T-helper 9 cell (primary cell): Measurements from ENCODE around the gene TUBG2.

ENCODE experiments used
- DNase-seq: peaks from one replicate; pipeline ENCODE4 v3.0.0-alpha.2; 2020

The TUBG2 gene

DNA sequence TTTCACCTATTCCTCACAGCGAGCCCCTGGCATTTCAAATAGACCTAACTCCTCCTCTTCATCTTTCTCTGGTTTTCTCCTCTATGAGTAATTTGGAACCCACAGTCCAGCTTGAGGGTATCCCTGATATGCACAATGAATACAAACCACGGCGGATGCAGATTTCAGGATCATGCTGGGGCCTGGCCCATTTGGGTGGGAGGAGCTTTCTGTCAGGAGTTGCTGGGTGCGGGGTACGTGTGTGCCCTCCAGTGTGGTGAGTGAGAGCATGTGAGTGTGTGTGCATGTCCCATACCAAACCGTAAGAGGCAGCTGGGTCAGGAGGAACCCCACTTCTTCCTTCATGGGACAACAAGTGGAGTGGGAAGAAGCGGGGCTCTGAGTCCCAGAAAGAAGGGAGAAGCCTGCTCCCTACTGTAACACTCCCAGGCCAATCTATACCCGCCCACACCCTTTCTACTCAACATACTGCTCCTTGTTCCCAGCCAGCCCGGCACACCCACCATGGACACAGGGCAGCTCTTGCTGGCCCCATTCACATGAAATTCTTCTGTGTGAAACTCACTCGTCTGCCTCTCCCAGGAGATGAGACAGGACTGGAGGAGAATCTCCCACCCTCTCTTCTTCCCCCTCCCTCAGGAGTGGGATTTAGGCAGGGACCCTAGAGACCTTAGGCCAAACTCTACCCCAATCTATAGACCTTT is 41.7 kb downstream of the TUBG2 start:
- DNase-seq: no peak

DNA sequence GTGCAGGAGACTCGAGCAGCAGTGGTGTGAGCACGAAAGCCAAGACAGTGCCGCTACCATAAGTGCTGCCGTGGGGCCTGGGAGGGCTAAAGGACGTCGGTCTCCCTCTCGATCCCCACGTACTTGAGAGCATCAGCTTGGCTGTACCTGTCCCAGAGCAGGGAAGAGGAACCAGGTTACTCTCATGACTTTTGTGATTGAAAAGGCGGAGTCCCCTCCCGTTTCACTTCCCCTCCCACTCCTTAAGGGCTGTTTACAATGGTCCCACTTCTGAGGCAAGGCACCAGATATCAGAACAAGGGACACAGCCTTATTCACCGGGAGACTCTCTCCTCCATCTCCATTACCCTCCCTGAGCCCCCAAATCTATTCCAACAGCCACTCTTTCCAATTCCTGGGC is 43.4 kb downstream of the TUBG2 start:
- DNase-seq: no peak

DNA sequence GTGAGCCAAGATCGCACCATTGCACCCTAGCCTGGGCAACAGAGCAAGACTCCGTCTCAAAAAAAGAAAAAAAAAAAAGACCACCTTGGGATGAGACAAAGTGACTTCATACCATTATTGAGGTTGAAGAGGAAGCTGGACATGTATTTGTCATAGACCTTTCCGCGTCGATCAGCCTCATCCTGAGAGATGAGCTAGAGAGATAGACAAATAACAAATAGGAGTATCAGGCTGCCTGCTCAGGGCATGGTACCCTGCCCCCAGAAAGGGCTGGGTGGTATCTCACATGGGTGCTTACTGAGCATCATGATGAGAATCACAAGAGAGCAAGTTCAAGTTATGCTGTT is 45.4 kb downstream of the TUBG2 start:
- no peak for DNase-seq

DNA sequence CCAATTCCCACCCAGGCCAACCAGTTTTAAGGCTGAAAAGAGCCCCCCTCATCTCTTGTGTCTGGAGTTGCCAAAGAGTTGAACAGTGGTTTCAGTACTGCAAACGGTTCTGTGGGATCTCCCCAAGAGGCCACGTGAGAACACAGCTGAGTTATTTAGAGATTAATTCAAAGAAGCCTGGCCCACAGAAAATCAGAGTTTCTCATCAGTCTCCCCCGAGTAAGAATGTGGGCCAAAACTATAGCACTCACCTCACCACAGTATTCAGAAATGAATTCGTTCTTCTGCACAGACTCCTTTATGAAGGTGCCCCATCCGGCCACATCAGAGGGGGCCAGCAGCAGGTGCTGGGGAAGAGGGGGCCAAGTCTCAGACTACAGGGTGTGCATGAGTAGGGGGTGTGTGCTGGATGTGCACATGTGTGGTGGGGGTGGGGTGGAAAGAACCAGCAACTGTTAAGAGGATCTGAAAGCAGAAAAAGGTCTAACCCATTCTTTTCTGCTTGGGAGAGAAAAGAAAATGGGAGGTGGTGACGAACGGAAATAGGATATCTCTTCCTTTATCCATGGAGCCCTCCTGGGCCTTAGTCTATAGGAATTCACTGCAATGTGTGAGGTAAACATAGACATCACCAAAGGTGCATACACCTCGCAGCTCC is 45.9 kb downstream of the TUBG2 start:
- no peak for DNase-seq

DNA sequence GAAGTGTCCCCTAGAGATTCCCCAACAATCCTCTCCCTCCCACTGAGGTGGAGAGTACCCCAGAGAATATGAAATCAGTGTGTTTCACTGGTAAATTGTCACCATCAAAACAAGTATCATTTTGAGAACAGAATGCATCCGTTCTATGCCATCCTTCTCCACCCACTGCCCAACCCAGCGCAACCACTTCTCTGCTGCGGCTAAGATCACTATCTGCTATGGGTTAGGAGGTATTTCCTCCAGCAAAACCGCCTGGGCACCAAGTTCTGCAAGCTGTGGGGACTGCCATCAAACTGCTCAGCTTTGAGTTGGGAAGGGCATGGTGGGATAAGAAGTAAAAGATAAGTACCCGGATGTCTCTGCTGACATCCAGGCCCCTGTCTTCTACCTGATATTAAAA is 47.6 kb downstream of the TUBG2 start:
- DNase-seq: peak; percentile 30

DNA sequence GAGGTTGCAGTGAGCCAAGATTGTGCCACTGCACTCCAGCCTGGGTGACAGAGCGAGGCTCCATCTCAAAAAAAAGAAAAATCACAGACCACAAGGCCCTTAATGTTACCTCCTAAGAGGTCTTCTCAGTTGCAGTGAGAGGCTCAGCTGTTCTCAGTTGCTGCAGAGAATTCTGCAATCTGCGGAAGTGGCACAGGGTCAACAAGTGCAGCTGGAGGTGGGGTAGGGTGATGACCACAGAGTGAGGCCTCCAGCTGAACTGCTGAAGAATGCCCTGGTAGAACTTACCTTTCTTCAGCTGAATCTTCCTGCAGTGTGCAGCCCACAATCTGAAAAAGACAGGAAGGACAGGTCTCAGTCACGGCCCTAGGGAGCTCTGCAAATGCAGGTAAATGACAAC is 49.5 kb downstream of the TUBG2 start:
- DNase-seq: no peak

DNA sequence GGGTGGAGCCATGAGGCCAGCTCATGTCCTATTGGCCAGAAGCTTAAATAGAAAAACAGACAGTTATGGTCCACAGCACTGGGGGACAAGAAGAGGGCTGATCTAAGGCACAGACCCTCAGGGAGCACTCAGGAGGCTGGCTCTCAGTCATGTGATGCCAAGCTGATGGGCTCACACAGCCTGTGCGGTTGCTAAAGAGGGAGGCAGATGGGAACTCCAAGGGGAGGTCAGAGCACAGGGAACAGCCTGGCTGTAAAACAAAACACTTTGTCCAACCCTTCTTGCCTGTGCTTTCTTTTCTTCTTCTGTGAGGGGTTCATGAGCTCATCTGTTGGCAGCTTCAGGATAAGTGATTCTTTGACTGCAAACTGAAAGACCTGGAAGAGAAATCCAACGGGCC is 50.5 kb downstream of the TUBG2 start:
- no peak for DNase-seq
